NCI-H1930 (cell line): ENCODE data around the gene WDTC1.

ENCODE experiments used
- DNase-seq, 2 experiments: peaks; one replicate each; lab custom pipeline; 2025; lab: John Stamatoyannopoulos, UW

Gene WDTC1

GRCh38 chr1:27301582-27302199, 67.3 kb downstream of the WDTC1 start:
- no peak for DNase-seq

- DNase-seq, result no peak
These were observed 68.2 kb downstream of the WDTC1 start for GRCh38 chr1:27302612-27303011.

GRCh38 chr1:27303509-27303908, 69.1 kb downstream of the WDTC1 start:
- no peak for DNase-seq

- no peak for DNase-seq
These were observed 71.6 kb downstream of the WDTC1 start for GRCh38 chr1:27306071-27306470.

GRCh38 chr1:27306892-27307761, 72.7 kb downstream of the WDTC1 start:
- no peak for DNase-seq

GRCh38 chr1:27307874-27308598, 73.6 kb downstream of the WDTC1 start:
- no peak for DNase-seq

GRCh38 chr1:27314169-27314568, 79.7 kb downstream of the WDTC1 start:
- DNase-seq, result no peak

GRCh38 chr1:27314737-27315136, 80.3 kb downstream of the WDTC1 start:
- no peak for DNase-seq

GRCh38 chr1:27316860-27317259, 82.4 kb downstream of the WDTC1 start:
- no peak for DNase-seq

- DNase-seq, result no peak
These were observed 83.7 kb downstream of the WDTC1 start for GRCh38 chr1:27318136-27318535.

GRCh38 chr1:27318596-27318995, 84.2 kb downstream of the WDTC1 start:
- DNase-seq, result no peak

- DNase-seq, result peak; percentile 96
These were observed 87.6 kb downstream of the WDTC1 start, which contains the start of gene TMEM222 for GRCh38 chr1:27321813-27322568. TSS of gene TMEM222 (plus strand) at chr1:27322163. CDS start at chr1:27322198, 35 bp downstream.

- DNase-seq, result no peak
These were observed 88.3 kb downstream of the WDTC1 start for GRCh38 chr1:27322569-27323240.

- DNase-seq, result no peak
These were observed 90.9 kb downstream of the WDTC1 start for GRCh38 chr1:27325286-27325685.

GRCh38 chr1:27327964-27328363, 93.5 kb downstream of the WDTC1 start:
- no peak for DNase-seq

GRCh38 chr1:27330786-27331185, 96.4 kb downstream of the WDTC1 start:
- no peak for DNase-seq

GRCh38 chr1:27331426-27331825, 97.0 kb downstream of the WDTC1 start:
- DNase-seq, result no peak

- no peak for DNase-seq
These were observed 97.5 kb downstream of the WDTC1 start for GRCh38 chr1:27331922-27332321.

GRCh38 chr1:27332536-27333281, 98.3 kb downstream of the WDTC1 start:
- DNase-seq, result peak in 1 of 2 experiments; percentile 6

GRCh38 chr1:27333717-27334279, 99.4 kb downstream of the WDTC1 start:
- no peak for DNase-seq
